CD4-positive, alpha-beta T cell (primary cell): ENCODE data around the gene RANBP10. TPM values are rescaled to one million over a fixed set of nuclear protein-coding genes. Genes with fewer than 3 reads are reported as not detected.

Experiments
- ATAC-seq: fragments of 200-7000 bp; cut with Tn5 transposase; one replicate; pipeline ENCODE4 v1.10.0; 2022; ENCODE audit warnings: mild to moderate bottlenecking; ENCODE audit not compliant: poor library complexity
- CTCF ChIA-PET: fragments of 350-600 bp; sonication (Branson Sonifier 250); formaldehyde crosslinking; loops from one replicate; lab custom pipeline; 2021; ENCODE audit warnings: antibody characterized with exemption, inconsistent platforms; lab: Charles Lee
- POLR2A ChIA-PET: fragments of 350-600 bp; sonication (Branson Sonifier 250); formaldehyde crosslinking; loops from one replicate; lab custom pipeline; 2021; ENCODE audit warnings: antibody characterized with exemption, inconsistent platforms; lab: Charles Lee
- DNase-seq, 14 experiments: peaks; one replicate each; pipeline ENCODE4 v3.0.0-alpha.2; 2013 to 2020; ENCODE audit warnings: mixed read lengths in 2 of 14
- H3K27ac ChIP-seq, 2 donors: one replicate each; pipeline versions ENCODE4 v1.5.1 to v1.7.0; 2013; ENCODE audit warnings: low read length in 2 of 2, low read depth in 1 of 2, mild to moderate bottlenecking in 1 of 2
- H3K27me3 ChIP-seq, 2 experiments: 1 replicate in 1 of 2; 2 replicates in 1 of 2; pipeline versions ENCODE4 v1.6.1 to v1.7.0; 2013; ENCODE audit warnings: low read length in 2 of 2, control low read depth in 1 of 2, mild to moderate bottlenecking in 1 of 2, moderate library complexity in 1 of 2; ENCODE audit not compliant: insufficient read depth in 2 of 2, control insufficient read depth in 1 of 2
- H3K36me3 ChIP-seq: one replicate; pipeline ENCODE4 v1.6.1; 2013; ENCODE audit warnings: low read length, control low read depth; ENCODE audit not compliant: insufficient read depth
- H3K4me1 ChIP-seq: one replicate; pipeline ENCODE4 v1.6.1; 2013; ENCODE audit warnings: low read length, control low read depth; ENCODE audit not compliant: insufficient read depth
- H3K4me3 ChIP-seq: one replicate; pipeline ENCODE4 v1.5.1; 2013; ENCODE audit warnings: mild to moderate bottlenecking, low read length, moderate library complexity
- H3K9me3 ChIP-seq, 2 experiments: 1 replicate in 1 of 2; 2 replicates in 1 of 2; pipeline versions ENCODE4 v1.6.1 to v1.7.0; 2013; ENCODE audit warnings: low read length in 2 of 2, mild to moderate bottlenecking in 2 of 2, control low read depth in 1 of 2, moderate library complexity in 1 of 2; ENCODE audit not compliant: control insufficient read depth in 1 of 2, insufficient read depth in 1 of 2
- H3K27ac Mint-ChIP-seq: one replicate; pipeline ENCODE4 v1.8.0; 2020; ENCODE audit warnings: mixed read lengths
- H3K27me3 Mint-ChIP-seq: one replicate; pipeline ENCODE4 v1.8.0; 2021; ENCODE audit warnings: mixed read lengths
- H3K36me3 Mint-ChIP-seq: one replicate; pipeline ENCODE4 v1.8.0; 2021; ENCODE audit warnings: low read depth, mixed read lengths
- H3K4me1 Mint-ChIP-seq: one replicate; pipeline ENCODE4 v1.8.0; 2021; ENCODE audit warnings: low read depth, mixed read lengths
- H3K4me3 Mint-ChIP-seq: one replicate; pipeline ENCODE4 v1.8.0; 2020; ENCODE audit warnings: mild to moderate bottlenecking, mixed read lengths
- H3K9me3 Mint-ChIP-seq: one replicate; pipeline ENCODE4 v1.8.0; 2020; ENCODE audit warnings: mixed read lengths
- intact Hi-C, 2 experiments: fragments of 100-400 bp; cut with DNase I in 1 of 2; cut with micrococcal nuclease in 1 of 2; formaldehyde crosslinking; loops; one replicate each; pipeline versions ENCODE4 v1.15.1 to v1.9.0; 2023 to 2025; cut with DNase I, micrococcal nuclease
- total RNA-seq, 174 experiments: library from RNA in 2 of 174; stranded (reverse) in 2 of 174; gene quantifications; one replicate each; pipeline ENCODE4 v1.2.3 and lab custom pipeline; 2021 to 2026
- TF ChIP-seq, protein P1 (sequence below): fragments of 200-600 bp; IDR thresholded peaks from one replicate; pipeline ENCODE4 v1.8.0; 2022; ENCODE audit warnings: antibody characterized with exemption, mild to moderate bottlenecking

RANBP10 gene
- total RNA-seq, 2 experiments from 2014 or later = 12.0 to 13.6 TPM

DNA sequence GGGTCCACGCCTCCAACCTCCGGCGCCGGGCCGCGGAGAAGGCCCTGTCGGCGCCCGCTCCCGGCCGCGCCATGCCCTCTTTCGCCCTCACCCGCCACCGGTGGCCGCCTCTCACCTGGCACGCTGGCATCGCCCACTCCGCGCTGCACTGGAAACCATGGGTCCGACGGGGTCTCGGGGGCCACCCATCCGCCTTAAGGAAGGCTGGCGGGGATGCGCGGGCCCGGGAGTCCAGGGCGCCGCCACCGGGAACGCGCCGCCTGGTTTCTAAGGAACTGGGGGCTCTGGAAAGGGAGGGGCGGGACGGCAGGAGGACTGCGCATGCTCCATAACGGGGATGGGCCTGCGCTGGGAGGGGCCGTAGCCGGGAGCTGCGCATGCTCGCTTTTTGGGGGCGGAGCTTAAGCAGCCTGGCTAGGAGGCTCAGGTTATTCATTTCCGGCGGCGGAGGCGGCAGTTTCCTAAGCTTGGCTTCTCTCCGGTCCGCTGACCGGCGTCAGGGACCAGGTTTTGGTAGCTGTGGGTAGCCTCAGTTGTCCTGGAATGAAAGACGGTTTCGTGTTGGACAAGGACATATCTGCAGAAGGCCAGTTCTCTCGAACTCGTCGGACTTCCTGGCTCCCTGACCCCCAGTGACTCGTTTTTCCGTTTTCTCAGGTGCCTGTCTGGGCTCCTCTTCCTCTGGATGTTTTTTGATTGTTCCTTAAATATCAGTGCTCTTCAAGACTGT is 87.1 kb downstream of the RANBP10 start, which contains the start of gene GFOD2:
TSS of gene GFOD2 (minus strand) at position 269 of the 730 bp plus-strand sequence. CDS start 33,601 bp downstream, outside the sequence.
- ATAC-seq = peak; percentile 94
- peak; percentile 96 to 100 (median 98) for DNase-seq
- Histone ChIP-seq H3K9me3 (no peaks in the 10 kb centered on the region), H3K4me3 (peak within 1 kb of the TSS; percentile 76), H3K4me1 (peaks cover 26% of the 10 kb centered on the region), H3K36me3 (no peaks in the 10 kb centered on the region), H3K27ac (peak within 1 kb of the TSS; percentile 81 to 93), H3K27me3 (no peaks in the 10 kb centered on the region)
- TF ChIP-seq, protein P1, sequence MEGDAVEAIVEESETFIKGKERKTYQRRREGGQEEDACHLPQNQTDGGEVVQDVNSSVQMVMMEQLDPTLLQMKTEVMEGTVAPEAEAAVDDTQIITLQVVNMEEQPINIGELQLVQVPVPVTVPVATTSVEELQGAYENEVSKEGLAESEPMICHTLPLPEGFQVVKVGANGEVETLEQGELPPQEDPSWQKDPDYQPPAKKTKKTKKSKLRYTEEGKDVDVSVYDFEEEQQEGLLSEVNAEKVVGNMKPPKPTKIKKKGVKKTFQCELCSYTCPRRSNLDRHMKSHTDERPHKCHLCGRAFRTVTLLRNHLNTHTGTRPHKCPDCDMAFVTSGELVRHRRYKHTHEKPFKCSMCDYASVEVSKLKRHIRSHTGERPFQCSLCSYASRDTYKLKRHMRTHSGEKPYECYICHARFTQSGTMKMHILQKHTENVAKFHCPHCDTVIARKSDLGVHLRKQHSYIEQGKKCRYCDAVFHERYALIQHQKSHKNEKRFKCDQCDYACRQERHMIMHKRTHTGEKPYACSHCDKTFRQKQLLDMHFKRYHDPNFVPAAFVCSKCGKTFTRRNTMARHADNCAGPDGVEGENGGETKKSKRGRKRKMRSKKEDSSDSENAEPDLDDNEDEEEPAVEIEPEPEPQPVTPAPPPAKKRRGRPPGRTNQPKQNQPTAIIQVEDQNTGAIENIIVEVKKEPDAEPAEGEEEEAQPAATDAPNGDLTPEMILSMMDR = no peak
- peaks cover 16% of the 10 kb centered on the region for H3K36me3 Mint-ChIP-seq
- no peaks in the 10 kb centered on the region for H3K9me3 Mint-ChIP-seq
- H3K4me3 Mint-ChIP-seq = peak within 1 kb of the TSS; percentile 97
- H3K27ac Mint-ChIP-seq = peak within 1 kb of the TSS; percentile 93
- intact Hi-C loops = loop anchor here (1.0 to 2.0 kb wide), 2 partner anchors 87 to 238 kb away; partner anchors contain the start of genes ATP6V0D1 (in 1 of the 2), RANBP10 (in 1 of the 2) and TSNAXIP1 (in 1 of the 2)
- H3K27me3 Mint-ChIP-seq = no peaks in the 10 kb centered on the region
- ChIA-PET POLR2A (interaction anchor here (0.7 to 2.2 kb wide), 18 partner anchors 13 to 487 kb away, joined by 3 to 18 read pairs (median 4); partner anchors contain the start of genes ACD, ATP6V0D1, C16orf86 and CARMIL2), CTCF (interaction anchor here (1.2 to 1.7 kb wide), 3 partner anchors 51 to 238 kb away, joined by 4 to 5 read pairs (median 5); partner anchors contain the start of gene ATP6V0D1)
- H3K4me1 Mint-ChIP-seq = peaks cover 42% of the 10 kb centered on the region

DNA sequence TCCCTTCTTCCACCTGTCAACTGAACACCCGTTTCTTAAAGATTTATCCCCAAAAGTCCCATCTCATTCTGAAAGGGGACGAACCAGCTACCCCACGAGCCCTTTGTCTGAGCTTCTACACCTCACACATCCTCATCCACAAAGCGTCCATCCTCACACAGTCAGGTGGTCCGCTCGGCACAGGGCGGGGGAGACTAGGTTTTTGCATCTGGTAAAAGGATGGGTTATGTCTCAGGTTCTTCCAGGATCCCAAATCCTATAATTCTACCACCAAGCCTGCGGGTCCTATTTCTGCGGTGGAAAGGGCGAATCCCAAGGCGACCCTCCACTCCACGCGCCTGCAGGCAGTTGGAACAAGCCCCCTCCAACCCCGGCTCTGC is 87.7 kb downstream of the RANBP10 start:
- H3K4me1 Mint-ChIP-seq = peaks cover 42% of the 10 kb centered on the region
- peaks cover 15% of the 10 kb centered on the region for H3K36me3 Mint-ChIP-seq
- no peaks in the 10 kb centered on the region for H3K9me3 Mint-ChIP-seq
- TF ChIP-seq, protein P1 = no peak
- peak overlapping the region; percentile 76 for H3K4me3 ChIP-seq
- no peaks in the 10 kb centered on the region for H3K36me3 ChIP-seq
- H3K27ac ChIP-seq = peak overlapping the region in 1 of 2 donors; percentile 81
- peak overlapping the region; percentile 93 for H3K27ac Mint-ChIP-seq
- peaks cover 26% of the 10 kb centered on the region for H3K4me1 ChIP-seq
- ChIA-PET CTCF (interaction anchor here (0.9 to 1.7 kb wide), 5 partner anchors 46 to 205 kb away, joined by 3 to 5 read pairs (median 4); no protein-coding TSS in a partner anchor), POLR2A (interaction anchor here (0.7 to 2.2 kb wide), 18 partner anchors 12 to 488 kb away, joined by 3 to 18 read pairs (median 4); partner anchors contain the start of genes ACD, ATP6V0D1, C16orf86 and CARMIL2)
- H3K27me3 ChIP-seq = no peaks in the 10 kb centered on the region
- H3K4me3 Mint-ChIP-seq = peak overlapping the region; percentile 97
- H3K27me3 Mint-ChIP-seq = no peaks in the 10 kb centered on the region
- intact Hi-C loops = loop anchor here (1.0 to 2.0 kb wide), 2 partner anchors 88 to 238 kb away; partner anchors contain the start of genes ATP6V0D1 (in 1 of the 2), RANBP10 (in 1 of the 2) and TSNAXIP1 (in 1 of the 2)
- no peaks in the 10 kb centered on the region for H3K9me3 ChIP-seq
- ATAC-seq (no peak), DNase-seq (peak in 5 of 14 experiments; percentile 3 to 33 (median 9))

GRCh38 chr16:67716097-67716496 is 90.3 kb downstream of the RANBP10 start:
- H3K36me3 Mint-ChIP-seq = peaks cover 17% of the 10 kb centered on the region
- Histone ChIP-seq H3K27me3 (no peaks in the 10 kb centered on the region), H3K4me3 (no peak overlapping the region), H3K36me3 (no peaks in the 10 kb centered on the region), H3K27ac (no peak overlapping the region), H3K9me3 (no peaks in the 10 kb centered on the region), H3K4me1 (peaks cover 29% of the 10 kb centered on the region)
- peak overlapping the region; percentile 53 for H3K4me3 Mint-ChIP-seq
- ChIA-PET CTCF (no interaction called here), POLR2A (no interaction called here)
- peaks cover 41% of the 10 kb centered on the region for H3K4me1 Mint-ChIP-seq
- TF ChIP-seq, protein P1 = no peak
- no peaks in the 10 kb centered on the region for H3K27me3 Mint-ChIP-seq
- ATAC-seq (no peak), DNase-seq (no peak)
- intact Hi-C loops = loop anchor here in 1 of 2 experiments (2.0 kb wide), 1 partner anchor 47 kb away; no protein-coding TSS in a partner anchor
- H3K9me3 Mint-ChIP-seq = no peaks in the 10 kb centered on the region
- no peak overlapping the region for H3K27ac Mint-ChIP-seq
